Tibial nerve (tissue), 4 donors: ENCODE results near the gene DGLUCY. TPM values are rescaled to one million over a fixed set of nuclear protein-coding genes. Genes with fewer than 3 reads are reported as not detected.
"Not testable (repeated sequence)": the region's sequence is repeated elsewhere in the genome, so short reads cannot be mapped to it uniquely, and the experiment has no call there.

ENCODE experiments used
- DNase-seq, 2 donors: peaks; one replicate each; pipeline ENCODE4 v3.0.0-alpha.2; 2019; ENCODE audit warnings: low spot score in 2 of 2
- H3K27ac ChIP-seq, 4 donors: fragments of 200-600 bp; sonication (generic) in 3 of 4; one replicate each; pipeline ENCODE4 v1.5.1; 2017 to 2019; ENCODE audit warnings: mild to moderate bottlenecking in 1 of 4
- H3K27me3 ChIP-seq, 2 donors: fragments of 200-600 bp; sonication (generic) in 1 of 2; one replicate each; pipeline versions ENCODE4 v1.5.1 to v1.6.0; 2017 to 2019
- H3K36me3 ChIP-seq, 3 donors: fragments of 200-600 bp; sonication (generic); one replicate each; pipeline ENCODE4 v1.5.1; 2018 to 2019
- H3K4me1 ChIP-seq, 4 donors: fragments of 200-600 bp; sonication (generic) in 3 of 4; one replicate each; pipeline ENCODE4 v1.5.1; 2017 to 2019
- H3K4me3 ChIP-seq, 4 donors: fragments of 200-600 bp; sonication (generic) in 3 of 4; one replicate each; pipeline ENCODE4 v1.5.1; 2017 to 2019; ENCODE audit warnings: mild to moderate bottlenecking in 1 of 4, moderate library complexity in 1 of 4
- H3K9me3 ChIP-seq, 4 donors: fragments of 200-600 bp; sonication (generic) in 3 of 4; one replicate each; pipeline ENCODE4 v1.5.1; 2017 to 2019
- CTCF ChIP-seq, 5 experiments: fragments of 200-600 bp in 3 of 5; fragments of 450-650 bp in 2 of 5; sonication (generic) in 3 of 5; IDR thresholded peaks; one replicate each; pipeline ENCODE4 v1.5.1; 2016 to 2019; ENCODE audit warnings: antibody characterized with exemption in 5 of 5, mild to moderate bottlenecking in 3 of 5, moderate library complexity in 2 of 5
- EP300 ChIP-seq, 2 donors: sonication (generic); formaldehyde crosslinking; IDR thresholded peaks; one replicate each; pipeline ENCODE4 v1.6.1; 2017; ENCODE audit warnings: antibody characterized with exemption in 2 of 2, mild to moderate bottlenecking in 1 of 2
- POLR2A ChIP-seq, 2 donors: fragments of 450-650 bp; IDR thresholded peaks; one replicate each; pipeline ENCODE4 v1.6.1; 2017; ENCODE audit warnings: antibody characterized with exemption in 2 of 2, mild to moderate bottlenecking in 2 of 2, moderate library complexity in 2 of 2
- WGBS, 2 donors: methylation state at CpG; one replicate each; pipeline ENCODE4 v1.1.5; 2018; 5-methylcytosine and 5-hydroxymethylcytosine counted together
- total RNA-seq, 4 donors: library from RNA; depleted of rRNA; stranded (reverse); fragments of >200 nt; gene quantifications; one replicate each; pipeline ENCODE4 v1.1.0, GENCODE V29; 2016

DGLUCY gene
- total RNA-seq, 4 donors from 2014 or later = 41.6 to 55.5 (median 46.5) TPM

GRCh38 chr14:91195881-91196280 is 82.0 kb downstream of the DGLUCY start:
- H3K4me3 ChIP-seq = no peak overlapping the region
- TF ChIP-seq POLR2A (IDR thresholded peaks at IDR 0.05) = no peak
- TF ChIP-seq CTCF (IDR thresholded peaks at IDR 0.05) = no peak
- no peak for TF ChIP-seq EP300 (IDR thresholded peaks at IDR 0.05)
- 89 to 91% methylated on average over 10 of the region's 10 CpGs for WGBS, 2 donors
- H3K4me1 ChIP-seq = no peaks in the 10 kb centered on the region
- peaks cover 0 to 91% (median 6%) of the 10 kb centered on the region in 3 donors for H3K36me3 ChIP-seq
- H3K27me3 ChIP-seq = no peaks in the 10 kb centered on the region
- no peak for DNase-seq
- no peak overlapping the region for H3K27ac ChIP-seq
- no peaks in the 10 kb centered on the region for H3K9me3 ChIP-seq

- TF ChIP-seq EP300 (IDR thresholded peaks at IDR 0.05) (no peak), POLR2A (IDR thresholded peaks at IDR 0.05) (no peak), CTCF (IDR thresholded peaks at IDR 0.05) (no peak)
- Histone ChIP-seq H3K4me3 (no peak overlapping the region), H3K27ac (no peak overlapping the region), H3K27me3 (no peaks in the 10 kb centered on the region), H3K36me3 (peaks cover 0 to 89% (median 6%) of the 10 kb centered on the region in 3 donors), H3K4me1 (peaks cover 0 to 5% (median 0%) of the 10 kb centered on the region in 4 donors), H3K9me3 (peaks cover 0 to 3% (median 0%) of the 10 kb centered on the region in 4 donors)
- DNase-seq = no peak
Measured at GRCh38 chr14:91197631-91198030, 83.8 kb downstream of the DGLUCY start.

GRCh38 chr14:91200802-91201201 is 86.9 kb downstream of the DGLUCY start:
- H3K4me1 ChIP-seq, H3K4me3 ChIP-seq, H3K27ac ChIP-seq, H3K27me3 ChIP-seq, DNase-seq, H3K9me3 ChIP-seq: not testable (repeated sequence)
- 97 to 99% methylated on average over 6 of the region's 6 CpGs for WGBS, 2 donors
- peaks cover 0 to 94% (median 14%) of the 10 kb centered on the region in 3 donors for H3K36me3 ChIP-seq

GRCh38 chr14:91202234-91202974 is 88.5 kb downstream of the DGLUCY start:
- no peak for DNase-seq
- Histone ChIP-seq H3K27ac (peak overlapping the region in 1 of 4 donors; percentile 17), H3K36me3 (peaks cover 0 to 91% (median 14%) of the 10 kb centered on the region in 3 donors), H3K4me1 (peaks cover 0 to 5% (median 0%) of the 10 kb centered on the region in 4 donors), H3K27me3 (no peaks in the 10 kb centered on the region), H3K4me3 (no peak overlapping the region), H3K9me3 (peaks cover 0 to 9% (median 0%) of the 10 kb centered on the region in 4 donors)
- TF ChIP-seq POLR2A (IDR thresholded peaks at IDR 0.05) (no peak), CTCF (IDR thresholded peaks at IDR 0.05) (no peak), EP300 (IDR thresholded peaks at IDR 0.05) (peak in 1 of 2 donors; percentile 39)
- WGBS, 2 donors = 69 to 73% methylated on average over 15 of the region's 15 CpGs

GRCh38 chr14:91204657-91205056 is 90.8 kb downstream of the DGLUCY start:
- H3K36me3 ChIP-seq = peaks cover 0 to 91% (median 14%) of the 10 kb centered on the region in 3 donors
- H3K27me3 ChIP-seq = no peaks in the 10 kb centered on the region
- TF ChIP-seq CTCF (IDR thresholded peaks at IDR 0.05) (no peak), EP300 (IDR thresholded peaks at IDR 0.05) (no peak), POLR2A (IDR thresholded peaks at IDR 0.05) (no peak)
- DNase-seq = no peak
- H3K9me3 ChIP-seq = peaks cover 0 to 9% (median 0%) of the 10 kb centered on the region in 4 donors
- no peak overlapping the region for H3K4me3 ChIP-seq
- H3K4me1 ChIP-seq = peaks cover 0 to 5% (median 0%) of the 10 kb centered on the region in 4 donors
- 92 to 97% methylated on average over 14 of the region's 14 CpGs for WGBS, 2 donors
- H3K27ac ChIP-seq = no peak overlapping the region
